A549 (cell line): ENCODE data around the gene B4GALT2. TPM values are rescaled to one million over a fixed set of nuclear protein-coding genes. Genes with fewer than 3 reads are reported as not detected.
A peak's percentile ranks its signal among the peaks of the same experiment; 100 is the strongest.

Experiments used
- ATAC-seq, 2 experiments: fragments of 200-7000 bp in 1 of 2; fragments of >200 bp in 1 of 2; cut with Nextera tagmentation in 1 of 2; cut with Tn5 transposase in 1 of 2; 3 replicates each; pipeline versions ENCODE4 v1.8.0 to v1.9.1; 2018 to 2020; ENCODE audit warnings: mild to moderate bottlenecking in 1 of 2, moderate library complexity in 1 of 2
- CTCF ChIA-PET: fragments of 300-600 bp; sonication (Branson Sonifier 250); formaldehyde crosslinking; extraction: SDS; loops from one replicate; lab custom pipeline; 2021; ENCODE audit warnings: antibody characterized with exemption, inconsistent platforms; lab: Yijun Ruan, JAX
- POLR2A ChIA-PET: fragments of 350-600 bp; formaldehyde crosslinking; extraction: SDS; loops from one replicate; lab custom pipeline; 2021; ENCODE audit warnings: antibody characterized with exemption, inconsistent platforms; lab: Yijun Ruan, JAX
- DNase-seq, 2 experiments: peaks; one replicate each; pipeline versions ENCODE4 v3.0.0 to v3.0.0-alpha.2; 2011 to 2016; ENCODE audit warnings: low read depth in 1 of 2, low spot score in 1 of 2
- FAIRE-seq: peaks from 2 replicates; lab custom pipeline; 2011; peaks lifted over from hg19 to GRCh38; lab: Jason Lieb, UNC
- H3K27ac ChIP-seq, 2 experiments: fragments of >200 bp; sonication (Bioruptor Twin); formaldehyde crosslinking; 3 replicates each; pipeline ENCODE4 v1.5.1; 2016 to 2017
- H3K4me1 ChIP-seq: fragments of >200 bp; sonication (Bioruptor Twin); formaldehyde crosslinking; 3 replicates; pipeline ENCODE4 v1.6.1; 2016
- H3K4me2 ChIP-seq: fragments of >200 bp; sonication (Bioruptor Twin); formaldehyde crosslinking; 3 replicates; pipeline ENCODE4 v1.6.1; 2016
- H3K4me3 ChIP-seq: fragments of >200 bp; sonication (Bioruptor Twin); formaldehyde crosslinking; 3 replicates; pipeline ENCODE4 v1.5.1; 2016
- H3K9me3 ChIP-seq: fragments of >200 bp; sonication (Bioruptor Twin); formaldehyde crosslinking; 3 replicates; pipeline ENCODE4 v1.6.1; 2016
- BHLHE40 ChIP-seq: IDR thresholded peaks from 2 replicates; pipeline ENCODE4 v1.6.1; 2012; ENCODE audit warnings: low read depth, low read length, inconsistent platforms
- CBX8 ChIP-seq: fragments of 200-600 bp; sonication (generic); IDR thresholded peaks from 2 replicates; pipeline ENCODE4 v1.6.1; 2016
- EHF ChIP-seq: fragments of 250-450 bp; sonication (Bioruptor Pico); IDR thresholded peaks from 2 replicates; pipeline ENCODE4 v1.5.0; 2020; ENCODE audit warnings: mild to moderate bottlenecking
- EHMT2 ChIP-seq: fragments of 200-600 bp; sonication (generic); IDR thresholded peaks from 2 replicates; pipeline ENCODE4 v1.6.1; 2016; ENCODE audit warnings: antibody characterized with exemption, low read depth, mild to moderate bottlenecking, moderate library complexity
- FOSB ChIP-seq: fragments of 250-450 bp; sonication (Bioruptor Pico); IDR thresholded peaks from 2 replicates; pipeline ENCODE4 v1.5.0; 2020; ENCODE audit warnings: mild to moderate bottlenecking, moderate library complexity
- FOSL2 ChIP-seq, 2 experiments: fragments of 450-650 bp in 1 of 2; fragments of >200 bp in 1 of 2; sonication (Bioruptor Twin) in 1 of 2; formaldehyde crosslinking; IDR thresholded peaks; 2 replicates each; pipeline versions ENCODE4 v1.5.0 to v1.6.1; 2016 to 2020; ENCODE audit warnings: mild to moderate bottlenecking in 1 of 2, moderate library complexity in 1 of 2
- KDM1A ChIP-seq: fragments of 200-600 bp; sonication (generic); IDR thresholded peaks from 2 replicates; pipeline ENCODE4 v1.6.1; 2016; ENCODE audit warnings: low read depth, mild to moderate bottlenecking
- KDM5A ChIP-seq: fragments of 200-600 bp; sonication (generic); IDR thresholded peaks from 2 replicates; pipeline ENCODE4 v1.6.1; 2016; ENCODE audit warnings: antibody characterized with exemption, mild to moderate bottlenecking
- MAZ ChIP-seq: fragments of 150-350 bp; IDR thresholded peaks from 2 replicates; pipeline ENCODE4 v1.6.1; 2014; ENCODE audit warnings: antibody characterized with exemption, low read depth, low read length, borderline replicate concordance
- NFE2L2 ChIP-seq: fragments of 150-350 bp; conservative IDR thresholded peaks from 2 replicates; pipeline ENCODE4 v1.6.1; 2014; ENCODE audit warnings: low read length
- PHF8 ChIP-seq: fragments of 200-600 bp; sonication (generic); IDR thresholded peaks from 2 replicates; pipeline ENCODE4 v1.6.1; 2016; ENCODE audit warnings: low read depth, mild to moderate bottlenecking, antibody characterized with exemption, moderate library complexity, borderline replicate concordance
- POLR2AphosphoS2 ChIP-seq: conservative IDR thresholded peaks from 2 replicates; pipeline ENCODE4 v1.6.1; 2012; ENCODE audit warnings: low read length, improper control_type of control experiment, inconsistent platforms
- RNF2 ChIP-seq: fragments of 200-600 bp; sonication (generic); IDR thresholded peaks from 2 replicates; pipeline ENCODE4 v1.6.1; 2016; ENCODE audit warnings: low read depth, mild to moderate bottlenecking, antibody characterized with exemption, moderate library complexity, borderline replicate concordance
- SMC3 ChIP-seq: fragments of >200 bp; sonication (Bioruptor Twin); formaldehyde crosslinking; IDR thresholded peaks from 3 replicates; pipeline ENCODE4 v1.6.1; 2018; ENCODE audit warnings: inconsistent platforms
- WGBS: methylation state at CpG from one replicate; pipeline ENCODE4 v1.1.6; 2017; ENCODE audit errors: missing lambda C conversion rate; 5-methylcytosine and 5-hydroxymethylcytosine counted together
- polyA plus RNA-seq, 4 experiments: library from polyadenylated mRNA; depleted of rRNA in 3 of 4; stranded (reverse); fragments of >200 nt; fragmentation: RNase III in 1 of 4; extraction: RNeasy Plus Mini Kit Qiagen cat#74134 plus additional on column Dnase treatment in 1 of 4; gene quantifications; 2 replicates in 3 of 4; 3 replicates in 1 of 4; pipeline ENCODE4 v1.2.3, GENCODE V29; 2011 to 2017
- TF ChIP-seq, protein P1 (sequence below): fragments of >200 bp; sonication (Bioruptor Twin); formaldehyde crosslinking; IDR thresholded peaks from 3 replicates; pipeline ENCODE4 v1.6.1; 2016
- TF ChIP-seq, protein P2 (sequence below): fragments of 250-450 bp; sonication (Bioruptor Pico); IDR thresholded peaks from 2 replicates; pipeline ENCODE4 v1.5.0; 2021; ENCODE audit warnings: mild to moderate bottlenecking, moderate library complexity, borderline replicate concordance
- TF ChIP-seq, protein P3 (sequence below): fragments of >200 bp; sonication (Bioruptor Twin); formaldehyde crosslinking; IDR thresholded peaks from 3 replicates; pipeline ENCODE4 v1.5.1; 2016
- TF ChIP-seq, protein P4 (sequence below): fragments of 150-350 bp; IDR thresholded peaks from 2 replicates; pipeline ENCODE4 v1.6.1; 2014; ENCODE audit warnings: low read depth, mild to moderate bottlenecking, low read length
- TF ChIP-seq, protein P5 (sequence below): IDR thresholded peaks from 2 replicates; pipeline ENCODE4 v1.6.1; 2012
- TF ChIP-seq, protein P6 (sequence below): IDR thresholded peaks from 2 replicates; pipeline ENCODE4 v1.6.1; 2012; ENCODE audit warnings: low read depth, borderline replicate concordance
- TF ChIP-seq, protein P7 (sequence below): IDR thresholded peaks from 2 replicates; pipeline ENCODE4 v1.6.1; 2012

B4GALT2 gene
- polyA plus RNA-seq, 2 of the 4 experiments (the other 2 are of a cell fraction): 19.0 to 35.8 TPM

DNA sequence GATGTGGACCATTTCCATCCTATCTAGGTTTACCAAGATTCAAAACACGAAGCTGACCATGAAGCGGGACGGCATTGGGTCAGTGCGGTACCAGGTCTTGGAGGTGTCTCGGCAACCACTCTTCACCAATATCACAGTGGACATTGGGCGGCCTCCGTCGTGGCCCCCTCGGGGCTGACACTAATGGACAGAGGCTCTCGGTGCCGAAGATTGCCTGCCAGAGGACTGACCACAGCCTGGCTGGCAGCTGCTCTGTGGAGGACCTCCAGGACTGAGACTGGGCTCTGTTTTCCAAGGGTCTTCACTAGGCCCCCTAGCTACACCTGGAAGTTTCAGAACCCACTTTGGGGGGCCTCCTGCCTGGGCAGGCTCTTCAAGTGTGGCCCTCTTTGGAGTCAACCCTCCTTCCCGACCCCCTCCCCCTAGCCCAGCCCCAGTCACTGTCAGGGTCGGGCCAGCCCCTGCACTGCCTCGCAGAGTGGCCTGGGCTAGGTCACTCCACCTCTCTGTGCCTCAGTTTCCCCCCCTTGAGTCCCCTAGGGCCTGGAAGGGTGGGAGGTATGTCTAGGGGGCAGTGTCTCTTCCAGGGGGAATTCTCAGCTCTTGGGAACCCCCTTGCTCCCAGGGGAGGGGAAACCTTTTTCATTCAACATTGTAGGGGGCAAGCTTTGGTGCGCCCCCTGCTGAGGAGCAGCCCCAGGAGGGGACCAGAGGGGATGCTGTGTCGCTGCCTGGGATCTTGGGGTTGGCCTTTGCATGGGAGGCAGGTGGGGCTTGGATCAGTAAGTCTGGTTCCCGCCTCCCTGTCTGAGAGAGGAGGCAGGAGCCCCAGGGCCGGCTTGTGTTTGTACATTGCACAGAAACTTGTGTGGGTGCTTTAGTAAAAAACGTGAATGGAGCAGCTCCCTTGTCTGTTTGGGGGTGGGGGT is 11.5 kb downstream of the B4GALT2 start:
- POLR2A ChIA-PET: no interaction called here
- CTCF ChIA-PET: interaction anchor here (0.9 to 4.1 kb wide), 3 partner anchors 13 to 227 kb away, joined by 3 to 18 read pairs (median 7); no protein-coding TSS in a partner anchor

DNA sequence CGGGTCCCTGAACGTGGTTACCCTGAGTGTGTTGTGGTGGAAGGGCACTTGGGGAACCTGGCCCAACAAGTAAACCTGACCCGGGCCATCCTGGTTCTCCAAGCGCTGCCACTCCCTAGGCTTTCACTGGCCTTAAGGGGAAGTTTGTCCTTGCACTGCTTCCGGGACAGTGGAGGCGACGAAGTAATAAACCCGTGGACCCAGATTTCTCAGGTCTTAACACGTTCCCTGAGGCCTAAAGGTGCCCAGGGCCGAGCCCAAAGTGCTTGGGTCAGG is 12.1 kb downstream of the B4GALT2 start:
- Histone ChIP-seq H3K4me2 (peak overlapping the region; percentile 98), H3K4me3 (peak overlapping the region; percentile 84), H3K9me3 (no peaks in the 10 kb centered on the region), H3K27ac (peak overlapping the region; percentile 87 to 89), H3K4me1 (peaks cover 31% of the 10 kb centered on the region)
- DNase-seq (no peak), ATAC-seq (peak; percentile 32 to 54; a peak in 2 of 6 replicates), FAIRE-seq (no peak)
- 0% methylated on average over 3 of the region's 10 CpGs for WGBS
- ChIA-PET CTCF (interaction anchor here (0.9 to 4.1 kb wide), 2 partner anchors 13 to 227 kb away, joined by 3 to 18 read pairs; no protein-coding TSS in a partner anchor), POLR2A (no interaction called here)
- TF ChIP-seq, protein P1, sequence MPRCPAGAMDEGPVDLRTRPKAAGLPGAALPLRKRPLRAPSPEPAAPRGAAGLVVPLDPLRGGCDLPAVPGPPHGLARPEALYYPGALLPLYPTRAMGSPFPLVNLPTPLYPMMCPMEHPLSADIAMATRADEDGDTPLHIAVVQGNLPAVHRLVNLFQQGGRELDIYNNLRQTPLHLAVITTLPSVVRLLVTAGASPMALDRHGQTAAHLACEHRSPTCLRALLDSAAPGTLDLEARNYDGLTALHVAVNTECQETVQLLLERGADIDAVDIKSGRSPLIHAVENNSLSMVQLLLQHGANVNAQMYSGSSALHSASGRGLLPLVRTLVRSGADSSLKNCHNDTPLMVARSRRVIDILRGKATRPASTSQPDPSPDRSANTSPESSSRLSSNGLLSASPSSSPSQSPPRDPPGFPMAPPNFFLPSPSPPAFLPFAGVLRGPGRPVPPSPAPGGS: 0 out of 3 replicates have a peak, but pooled peaks have one; percentile 15
- TF ChIP-seq FOSB (CRISPR knock-in tag): 0 out of 2 replicates have a peak, but pooled peaks have one; percentile 46
- TF ChIP-seq SMC3: no peak
- TF ChIP-seq MAZ: no peak

More for the DNA sequence above, 11.5 kb downstream of the B4GALT2 start:
- Histone ChIP-seq H3K4me1 (peaks cover 37% of the 10 kb centered on the region), H3K4me3 (peak overlapping the region; percentile 84), H3K4me2 (peak overlapping the region; percentile 98), H3K27ac (peak overlapping the region; percentile 87 to 89), H3K9me3 (no peaks in the 10 kb centered on the region)
- ATAC-seq (peak; percentile 3 to 6; a peak in 3 of 6 replicates), FAIRE-seq (no peak), DNase-seq (no peak)
- TF ChIP-seq, protein P2, sequence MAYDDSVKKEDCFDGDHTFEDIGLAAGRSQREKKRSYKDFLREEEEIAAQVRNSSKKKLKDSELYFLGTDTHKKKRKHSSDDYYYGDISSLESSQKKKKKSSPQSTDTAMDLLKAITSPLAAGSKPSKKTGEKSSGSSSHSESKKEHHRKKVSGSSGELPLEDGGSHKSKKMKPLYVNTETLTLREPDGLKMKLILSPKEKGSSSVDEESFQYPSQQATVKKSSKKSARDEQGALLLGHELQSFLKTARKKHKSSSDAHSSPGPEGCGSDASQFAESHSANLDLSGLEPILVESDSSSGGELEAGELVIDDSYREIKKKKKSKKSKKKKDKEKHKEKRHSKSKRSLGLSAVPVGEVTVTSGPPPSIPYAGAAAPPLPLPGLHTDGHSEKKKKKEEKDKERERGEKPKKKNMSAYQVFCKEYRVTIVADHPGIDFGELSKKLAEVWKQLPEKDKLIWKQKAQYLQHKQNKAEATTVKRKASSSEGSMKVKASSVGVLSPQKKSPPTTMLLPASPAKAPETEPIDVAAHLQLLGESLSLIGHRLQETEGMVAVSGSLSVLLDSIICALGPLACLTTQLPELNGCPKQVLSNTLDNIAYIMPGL: no peak
- TF ChIP-seq, protein P3, sequence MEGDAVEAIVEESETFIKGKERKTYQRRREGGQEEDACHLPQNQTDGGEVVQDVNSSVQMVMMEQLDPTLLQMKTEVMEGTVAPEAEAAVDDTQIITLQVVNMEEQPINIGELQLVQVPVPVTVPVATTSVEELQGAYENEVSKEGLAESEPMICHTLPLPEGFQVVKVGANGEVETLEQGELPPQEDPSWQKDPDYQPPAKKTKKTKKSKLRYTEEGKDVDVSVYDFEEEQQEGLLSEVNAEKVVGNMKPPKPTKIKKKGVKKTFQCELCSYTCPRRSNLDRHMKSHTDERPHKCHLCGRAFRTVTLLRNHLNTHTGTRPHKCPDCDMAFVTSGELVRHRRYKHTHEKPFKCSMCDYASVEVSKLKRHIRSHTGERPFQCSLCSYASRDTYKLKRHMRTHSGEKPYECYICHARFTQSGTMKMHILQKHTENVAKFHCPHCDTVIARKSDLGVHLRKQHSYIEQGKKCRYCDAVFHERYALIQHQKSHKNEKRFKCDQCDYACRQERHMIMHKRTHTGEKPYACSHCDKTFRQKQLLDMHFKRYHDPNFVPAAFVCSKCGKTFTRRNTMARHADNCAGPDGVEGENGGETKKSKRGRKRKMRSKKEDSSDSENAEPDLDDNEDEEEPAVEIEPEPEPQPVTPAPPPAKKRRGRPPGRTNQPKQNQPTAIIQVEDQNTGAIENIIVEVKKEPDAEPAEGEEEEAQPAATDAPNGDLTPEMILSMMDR: peak; percentile 9; the same call in 1 of the 3 replicates
- TF ChIP-seq KDM1A: no peak
- WGBS: 71% methylated on average over 14 of the region's 19 CpGs

DNA sequence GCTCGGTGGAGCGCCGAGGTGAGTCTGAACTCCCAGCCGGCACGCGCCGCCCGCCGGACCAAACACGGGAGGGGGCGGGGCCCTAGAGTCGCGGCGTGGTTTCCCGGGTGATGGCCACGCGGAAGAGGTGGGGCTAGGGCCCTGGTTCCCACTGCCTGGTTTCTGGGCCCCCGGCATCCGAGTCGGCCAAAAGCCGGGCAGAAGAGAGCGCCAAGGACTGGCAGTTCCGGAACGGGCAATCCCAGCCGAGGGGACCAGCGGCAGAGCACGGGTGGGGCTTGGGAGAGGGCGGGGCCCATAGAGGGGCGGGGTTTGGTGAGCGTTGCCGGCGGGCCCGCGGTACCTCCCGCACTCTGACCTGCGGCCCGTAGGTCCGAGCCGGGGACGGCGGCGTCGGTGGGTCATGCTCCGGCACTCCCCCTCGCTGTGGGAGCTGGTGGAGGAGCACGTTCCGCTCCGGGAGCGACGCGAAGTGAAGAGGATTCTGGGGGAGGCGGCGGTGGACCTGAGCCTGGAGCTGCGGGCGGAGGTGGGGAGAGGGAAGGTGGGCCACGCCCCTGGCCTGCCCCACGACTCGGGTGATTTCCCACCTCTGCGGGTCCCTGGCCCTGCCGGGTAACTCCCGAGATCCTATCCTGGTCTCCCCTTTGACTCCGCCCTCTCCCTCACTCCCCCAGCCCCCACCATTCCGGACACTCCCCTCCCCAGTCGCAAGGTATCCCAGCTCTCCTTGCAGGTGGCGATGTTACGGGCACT is 12.6 kb downstream of the B4GALT2 start, which contains the start of gene CCDC24:
TSS of gene CCDC24 (plus strand) at position 124 of the 756 bp plus-strand sequence. CDS start at position 404, 280 bp downstream.
- peak within 1 kb of the TSS; percentile 87 to 89 for H3K27ac ChIP-seq
- no peak for FAIRE-seq
- CTCF ChIA-PET: interaction anchor here (3.0 to 5.0 kb wide), 4 partner anchors 14 to 228 kb away, joined by 12 to 51 read pairs (median 20); no protein-coding TSS in a partner anchor
- TF ChIP-seq, protein P4, sequence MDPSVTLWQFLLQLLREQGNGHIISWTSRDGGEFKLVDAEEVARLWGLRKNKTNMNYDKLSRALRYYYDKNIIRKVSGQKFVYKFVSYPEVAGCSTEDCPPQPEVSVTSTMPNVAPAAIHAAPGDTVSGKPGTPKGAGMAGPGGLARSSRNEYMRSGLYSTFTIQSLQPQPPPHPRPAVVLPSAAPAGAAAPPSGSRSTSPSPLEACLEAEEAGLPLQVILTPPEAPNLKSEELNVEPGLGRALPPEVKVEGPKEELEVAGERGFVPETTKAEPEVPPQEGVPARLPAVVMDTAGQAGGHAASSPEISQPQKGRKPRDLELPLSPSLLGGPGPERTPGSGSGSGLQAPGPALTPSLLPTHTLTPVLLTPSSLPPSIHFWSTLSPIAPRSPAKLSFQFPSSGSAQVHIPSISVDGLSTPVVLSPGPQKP: no peak
- TF ChIP-seq EHF (no peak), NFE2L2 (no peak), RNF2 (no peak), KDM5A (no peak), POLR2AphosphoS2 (no peak), SMC3 (no peak), BHLHE40 (peak; percentile 65), CBX8 (no peak), PHF8 (no peak), EHMT2 (no peak), FOSL2 (IDR thresholded peaks at IDR 0.05) (no peak), FOSL2 (CRISPR knock-in tag; IDR thresholded peaks at IDR 0.05) (no peak)
- TF ChIP-seq, protein P5, sequence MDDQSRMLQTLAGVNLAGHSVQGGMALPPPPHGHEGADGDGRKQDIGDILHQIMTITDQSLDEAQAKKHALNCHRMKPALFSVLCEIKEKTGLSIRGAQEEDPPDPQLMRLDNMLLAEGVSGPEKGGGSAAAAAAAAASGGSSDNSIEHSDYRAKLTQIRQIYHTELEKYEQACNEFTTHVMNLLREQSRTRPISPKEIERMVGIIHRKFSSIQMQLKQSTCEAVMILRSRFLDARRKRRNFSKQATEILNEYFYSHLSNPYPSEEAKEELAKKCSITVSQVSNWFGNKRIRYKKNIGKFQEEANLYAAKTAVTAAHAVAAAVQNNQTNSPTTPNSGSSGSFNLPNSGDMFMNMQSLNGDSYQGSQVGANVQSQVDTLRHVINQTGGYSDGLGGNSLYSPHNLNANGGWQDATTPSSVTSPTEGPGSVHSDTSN: peak; percentile 17; the same call in 1 of the 2 replicates
- TF ChIP-seq, protein P6, sequence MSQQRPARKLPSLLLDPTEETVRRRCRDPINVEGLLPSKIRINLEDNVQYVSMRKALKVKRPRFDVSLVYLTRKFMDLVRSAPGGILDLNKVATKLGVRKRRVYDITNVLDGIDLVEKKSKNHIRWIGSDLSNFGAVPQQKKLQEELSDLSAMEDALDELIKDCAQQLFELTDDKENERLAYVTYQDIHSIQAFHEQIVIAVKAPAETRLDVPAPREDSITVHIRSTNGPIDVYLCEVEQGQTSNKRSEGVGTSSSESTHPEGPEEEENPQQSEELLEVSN: peak; percentile 29
- TF ChIP-seq, protein P7, sequence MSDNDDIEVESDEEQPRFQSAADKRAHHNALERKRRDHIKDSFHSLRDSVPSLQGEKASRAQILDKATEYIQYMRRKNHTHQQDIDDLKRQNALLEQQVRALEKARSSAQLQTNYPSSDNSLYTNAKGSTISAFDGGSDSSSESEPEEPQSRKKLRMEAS: peak; percentile 79

More for the DNA sequence above, 12.6 kb downstream of the B4GALT2 start, which contains the start of gene CCDC24:
- no peaks in the 10 kb centered on the region for H3K9me3 ChIP-seq
- WGBS: 11% methylated on average over 9 of the region's 66 CpGs
- POLR2A ChIA-PET: no interaction called here
- H3K4me1 ChIP-seq: peaks cover 27% of the 10 kb centered on the region
- peak within 1 kb of the TSS; percentile 84 for H3K4me3 ChIP-seq
- peak within 1 kb of the TSS; percentile 98 for H3K4me2 ChIP-seq
- peak; percentile 65 to 83 for DNase-seq
- peak; percentile 73 to 87 for ATAC-seq
